Tibial nerve (tissue), 4 donors: ENCODE measurements around the gene CCNY. TPM values are rescaled to one million over a fixed set of nuclear protein-coding genes. Genes with fewer than 3 reads are reported as not detected.
A peak's percentile ranks its signal among the peaks of the same experiment; 100 is the strongest.

ENCODE experiments used
- DNase-seq, 2 donors: peaks; one replicate each; pipeline ENCODE4 v3.0.0-alpha.2; 2019; ENCODE audit warnings: low spot score in 2 of 2
- H3K27ac ChIP-seq, 4 donors: fragments of 200-600 bp; sonication (generic) in 3 of 4; one replicate each; pipeline ENCODE4 v1.5.1; 2017 to 2019; ENCODE audit warnings: mild to moderate bottlenecking in 1 of 4
- H3K27me3 ChIP-seq, 2 donors: fragments of 200-600 bp; sonication (generic) in 1 of 2; one replicate each; pipeline versions ENCODE4 v1.5.1 to v1.6.0; 2017 to 2019
- H3K36me3 ChIP-seq, 3 donors: fragments of 200-600 bp; sonication (generic); one replicate each; pipeline ENCODE4 v1.5.1; 2018 to 2019
- H3K4me1 ChIP-seq, 4 donors: fragments of 200-600 bp; sonication (generic) in 3 of 4; one replicate each; pipeline ENCODE4 v1.5.1; 2017 to 2019
- H3K4me3 ChIP-seq, 4 donors: fragments of 200-600 bp; sonication (generic) in 3 of 4; one replicate each; pipeline ENCODE4 v1.5.1; 2017 to 2019; ENCODE audit warnings: mild to moderate bottlenecking in 1 of 4, moderate library complexity in 1 of 4
- H3K9me3 ChIP-seq, 4 donors: fragments of 200-600 bp; sonication (generic) in 3 of 4; one replicate each; pipeline ENCODE4 v1.5.1; 2017 to 2019
- EP300 ChIP-seq, 2 donors: sonication (generic); formaldehyde crosslinking; IDR thresholded peaks; one replicate each; pipeline ENCODE4 v1.6.1; 2017; ENCODE audit warnings: antibody characterized with exemption in 2 of 2, mild to moderate bottlenecking in 1 of 2
- POLR2A ChIP-seq, 2 donors: fragments of 450-650 bp; IDR thresholded peaks; one replicate each; pipeline ENCODE4 v1.6.1; 2017; ENCODE audit warnings: antibody characterized with exemption in 2 of 2, mild to moderate bottlenecking in 2 of 2, moderate library complexity in 2 of 2
- WGBS, 2 donors: methylation state at CpG; one replicate each; pipeline ENCODE4 v1.1.5; 2018; 5-methylcytosine and 5-hydroxymethylcytosine counted together
- total RNA-seq, 4 donors: library from RNA; depleted of rRNA; stranded (reverse); fragments of >200 nt; gene quantifications; one replicate each; pipeline ENCODE4 v1.1.0, GENCODE V29; 2016
- TF ChIP-seq, protein P1 (sequence below), 5 experiments: fragments of 200-600 bp in 3 of 5; fragments of 450-650 bp in 2 of 5; sonication (generic) in 3 of 5; IDR thresholded peaks; one replicate each; pipeline ENCODE4 v1.5.1; 2016 to 2019; ENCODE audit warnings: antibody characterized with exemption in 5 of 5, mild to moderate bottlenecking in 3 of 5, moderate library complexity in 2 of 5

The CCNY gene
- total RNA-seq, 4 donors from 2014 or later: 24.3 to 27.6 (median 26.5) TPM

DNA sequence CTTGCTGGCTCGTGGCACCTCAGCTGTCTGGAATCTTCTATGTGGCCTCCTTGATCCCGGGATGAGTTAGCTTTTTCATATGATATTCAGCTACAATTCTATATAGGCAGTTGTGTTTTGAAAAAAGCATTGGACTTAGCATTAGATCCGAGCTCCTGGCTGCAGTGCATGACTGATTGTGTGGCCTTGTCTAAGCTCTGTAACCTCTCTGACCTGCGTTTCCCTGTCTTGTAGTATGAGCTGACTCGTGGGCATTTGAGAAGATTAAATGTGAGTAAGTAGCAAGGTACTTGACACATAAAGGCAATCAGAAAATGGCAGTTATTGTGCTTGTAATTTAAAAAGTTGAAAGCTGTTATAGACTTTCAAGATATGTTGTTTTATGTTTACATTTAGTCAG is 85.9 kb downstream of the CCNY start:
- WGBS, 2 donors: 53 to 57% methylated on average over 5 of the region's 5 CpGs
- peak overlapping the region; percentile 67 to 90 (median 77) for H3K27ac ChIP-seq
- no peaks in the 10 kb centered on the region for H3K9me3 ChIP-seq
- peaks cover 0 to 86% (median 44%) of the 10 kb centered on the region in 4 donors for H3K4me1 ChIP-seq
- no peaks in the 10 kb centered on the region for H3K27me3 ChIP-seq
- no peaks in the 10 kb centered on the region for H3K36me3 ChIP-seq
- DNase-seq: no peak
- TF ChIP-seq EP300 (IDR thresholded peaks at IDR 0.05): no peak
- TF ChIP-seq, protein P1, sequence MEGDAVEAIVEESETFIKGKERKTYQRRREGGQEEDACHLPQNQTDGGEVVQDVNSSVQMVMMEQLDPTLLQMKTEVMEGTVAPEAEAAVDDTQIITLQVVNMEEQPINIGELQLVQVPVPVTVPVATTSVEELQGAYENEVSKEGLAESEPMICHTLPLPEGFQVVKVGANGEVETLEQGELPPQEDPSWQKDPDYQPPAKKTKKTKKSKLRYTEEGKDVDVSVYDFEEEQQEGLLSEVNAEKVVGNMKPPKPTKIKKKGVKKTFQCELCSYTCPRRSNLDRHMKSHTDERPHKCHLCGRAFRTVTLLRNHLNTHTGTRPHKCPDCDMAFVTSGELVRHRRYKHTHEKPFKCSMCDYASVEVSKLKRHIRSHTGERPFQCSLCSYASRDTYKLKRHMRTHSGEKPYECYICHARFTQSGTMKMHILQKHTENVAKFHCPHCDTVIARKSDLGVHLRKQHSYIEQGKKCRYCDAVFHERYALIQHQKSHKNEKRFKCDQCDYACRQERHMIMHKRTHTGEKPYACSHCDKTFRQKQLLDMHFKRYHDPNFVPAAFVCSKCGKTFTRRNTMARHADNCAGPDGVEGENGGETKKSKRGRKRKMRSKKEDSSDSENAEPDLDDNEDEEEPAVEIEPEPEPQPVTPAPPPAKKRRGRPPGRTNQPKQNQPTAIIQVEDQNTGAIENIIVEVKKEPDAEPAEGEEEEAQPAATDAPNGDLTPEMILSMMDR (IDR thresholded peaks at IDR 0.05): no peak
- no peak for TF ChIP-seq POLR2A (IDR thresholded peaks at IDR 0.05)
- no peak overlapping the region for H3K4me3 ChIP-seq

DNA sequence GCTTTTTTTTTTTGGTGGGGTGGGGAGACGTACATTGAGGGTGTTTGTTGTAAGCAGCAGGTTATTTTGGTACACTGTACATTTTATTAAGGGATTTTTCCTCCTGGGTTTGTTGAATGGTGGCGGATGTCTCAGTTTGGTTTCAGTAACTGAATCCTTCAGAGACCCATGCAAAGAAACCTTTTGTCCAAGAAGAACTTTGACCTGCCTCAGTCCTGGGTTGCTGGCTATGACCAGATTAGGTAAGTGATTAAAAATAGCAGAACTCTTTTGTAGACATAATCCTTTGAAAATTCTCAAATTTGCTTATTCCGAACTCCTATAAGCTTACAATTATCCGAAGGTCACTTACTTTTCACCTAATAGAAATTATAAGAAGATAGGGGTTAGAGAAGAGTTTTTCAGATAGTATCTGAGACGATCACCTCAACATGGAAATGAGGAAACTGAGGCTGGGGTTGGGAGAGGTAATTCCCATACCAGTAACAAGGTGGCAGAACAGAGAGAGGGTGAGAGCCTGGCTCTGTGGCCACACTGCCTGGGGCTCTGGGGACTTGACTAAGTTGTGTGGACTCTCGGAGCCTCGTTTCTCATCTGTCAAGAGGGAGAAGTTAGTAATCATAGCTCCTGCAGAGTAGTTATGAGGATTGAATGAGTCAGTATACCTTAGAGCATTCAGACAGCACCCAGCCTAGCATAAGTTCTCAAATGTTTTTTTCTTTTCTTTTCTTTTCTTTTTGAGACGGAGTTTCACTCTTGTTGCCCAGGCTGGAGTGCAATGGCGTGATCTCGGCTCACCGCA is 87.4 kb downstream of the CCNY start:
- no peak for DNase-seq
- H3K4me3 ChIP-seq: no peak overlapping the region
- H3K27ac ChIP-seq: peak overlapping the region in 1 of 4 donors; percentile 90
- TF ChIP-seq POLR2A (IDR thresholded peaks at IDR 0.05) (no peak), EP300 (IDR thresholded peaks at IDR 0.05) (no peak)
- TF ChIP-seq, protein P1 (IDR thresholded peaks at IDR 0.05): no peak
- H3K9me3 ChIP-seq: no peaks in the 10 kb centered on the region
- 91 to 96% methylated on average over 11 of the region's 11 CpGs for WGBS, 2 donors
- no peaks in the 10 kb centered on the region for H3K27me3 ChIP-seq
- H3K4me1 ChIP-seq: peaks cover 0 to 84% (median 39%) of the 10 kb centered on the region in 4 donors
- no peaks in the 10 kb centered on the region for H3K36me3 ChIP-seq

DNA sequence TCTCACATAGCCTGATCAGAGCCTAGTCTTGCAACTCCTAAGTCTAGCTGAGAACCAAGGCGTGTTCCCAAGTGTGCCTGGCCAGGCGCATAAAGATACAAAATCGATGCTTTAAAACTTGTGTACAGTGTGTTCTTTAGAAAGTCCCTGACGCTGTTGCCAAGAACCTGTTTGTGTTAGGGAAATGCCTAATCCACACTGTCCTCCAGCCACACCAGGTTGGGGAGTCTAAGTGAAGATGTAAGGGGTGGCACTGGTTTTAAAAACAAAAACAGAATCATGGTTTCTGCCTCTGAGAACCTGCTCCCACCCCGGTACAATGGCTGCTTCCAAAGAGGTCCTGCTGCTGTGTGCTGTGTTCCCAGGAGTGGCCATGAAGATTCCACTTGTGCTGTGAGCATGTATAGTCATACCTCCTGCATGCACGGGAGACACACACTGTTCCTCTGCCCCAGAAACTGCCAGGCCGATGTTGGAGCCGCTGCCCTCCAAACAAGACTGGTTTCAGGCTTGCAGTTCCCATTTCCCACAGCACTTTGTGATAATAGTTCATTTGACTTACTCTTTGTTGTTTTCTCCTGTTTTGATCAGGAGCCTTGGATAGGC is 88.5 kb downstream of the CCNY start:
- 89 to 91% methylated on average over 8 of the region's 8 CpGs for WGBS, 2 donors
- TF ChIP-seq POLR2A (IDR thresholded peaks at IDR 0.05) (no peak), EP300 (IDR thresholded peaks at IDR 0.05) (no peak)
- TF ChIP-seq, protein P1 (IDR thresholded peaks at IDR 0.05): no peak
- Histone ChIP-seq H3K9me3 (no peaks in the 10 kb centered on the region), H3K27me3 (no peaks in the 10 kb centered on the region), H3K4me1 (peaks cover 0 to 78% (median 36%) of the 10 kb centered on the region in 4 donors), H3K27ac (no peak overlapping the region), H3K4me3 (no peak overlapping the region), H3K36me3 (no peaks in the 10 kb centered on the region)
- no peak for DNase-seq

DNA sequence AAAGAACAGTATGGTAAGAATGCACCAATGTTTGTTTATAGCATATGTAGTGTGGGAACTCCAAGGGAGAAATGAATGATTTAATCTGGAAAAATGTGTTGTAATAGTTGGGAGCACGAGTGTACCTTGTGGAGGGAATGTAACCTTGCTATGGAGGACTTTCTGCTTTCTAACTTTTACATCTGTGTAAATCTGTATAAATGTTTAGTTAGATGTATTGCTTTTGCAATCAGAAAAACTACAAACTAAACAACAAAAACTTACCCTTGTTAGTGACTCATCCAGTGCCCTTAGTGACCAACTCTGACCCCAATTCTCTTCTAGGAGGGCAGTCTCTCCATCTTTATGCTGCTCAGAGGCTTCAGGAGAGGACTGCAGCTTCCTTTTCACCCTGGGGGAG is 89.3 kb downstream of the CCNY start:
- Histone ChIP-seq H3K4me1 (peaks cover 0 to 70% (median 30%) of the 10 kb centered on the region in 4 donors), H3K9me3 (no peaks in the 10 kb centered on the region), H3K27me3 (no peaks in the 10 kb centered on the region), H3K4me3 (no peak overlapping the region), H3K36me3 (no peaks in the 10 kb centered on the region), H3K27ac (no peak overlapping the region)
- TF ChIP-seq POLR2A (IDR thresholded peaks at IDR 0.05) (no peak), EP300 (IDR thresholded peaks at IDR 0.05) (no peak)
- TF ChIP-seq, protein P1 (IDR thresholded peaks at IDR 0.05): no peak
- 80 to 95% methylated on average over 1 of the region's 1 CpG for WGBS, 2 donors
- DNase-seq: no peak

DNA sequence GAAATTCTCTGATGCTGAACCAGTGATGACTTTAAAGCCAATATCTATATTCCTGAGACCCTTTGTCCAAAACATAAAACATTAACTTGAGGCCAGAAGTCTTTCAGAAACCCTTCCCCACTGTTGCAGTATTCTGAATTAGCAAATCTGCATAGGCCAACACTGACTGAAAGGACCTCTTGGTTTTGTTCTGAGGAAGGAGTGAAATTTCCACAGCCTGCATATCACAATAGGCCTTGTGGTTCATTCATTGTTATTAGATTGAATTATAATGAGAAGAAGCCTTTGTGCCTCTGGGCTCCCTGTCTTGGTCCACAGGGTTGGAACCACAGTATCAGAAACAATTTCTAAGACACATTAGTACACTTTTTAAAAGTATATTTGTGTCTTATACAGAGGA is 90.3 kb downstream of the CCNY start:
- H3K4me3 ChIP-seq: no peak overlapping the region
- no peaks in the 10 kb centered on the region for H3K27me3 ChIP-seq
- H3K4me1 ChIP-seq: peaks cover 0 to 63% (median 20%) of the 10 kb centered on the region in 4 donors
- H3K9me3 ChIP-seq: no peaks in the 10 kb centered on the region
- TF ChIP-seq EP300 (IDR thresholded peaks at IDR 0.05) (no peak), POLR2A (IDR thresholded peaks at IDR 0.05) (no peak)
- TF ChIP-seq, protein P1 (IDR thresholded peaks at IDR 0.05): no peak
- DNase-seq: no peak
- peak overlapping the region in 1 of 4 donors; percentile 2 for H3K27ac ChIP-seq
- no peaks in the 10 kb centered on the region for H3K36me3 ChIP-seq
